Stomach (tissue), 4 donors: Measurements from ENCODE around the gene CREB1.

Experiments used
- EP300 ChIP-seq: sonication (generic); formaldehyde crosslinking; IDR thresholded peaks from one replicate; pipeline ENCODE4 v1.6.1; 2017; ENCODE audit warnings: antibody characterized with exemption
- POLR2A ChIP-seq, 4 donors: fragments of 450-650 bp; IDR thresholded peaks; one replicate each; pipeline ENCODE4 v1.6.1; 2016; ENCODE audit warnings: antibody characterized with exemption in 4 of 4, control low read depth in 2 of 4, mild to moderate bottlenecking in 1 of 4, moderate library complexity in 1 of 4
- TF ChIP-seq, protein P1 (sequence below), 7 experiments: fragments of 450-650 bp in 4 of 7; fragments of 200-600 bp in 3 of 7; sonication (generic) in 3 of 7; IDR thresholded peaks; one replicate each; pipeline ENCODE4 v1.5.1; 2016 to 2019; ENCODE audit warnings: antibody characterized with exemption in 7 of 7, control low read depth in 2 of 7, mild to moderate bottlenecking in 1 of 7

DNA sequence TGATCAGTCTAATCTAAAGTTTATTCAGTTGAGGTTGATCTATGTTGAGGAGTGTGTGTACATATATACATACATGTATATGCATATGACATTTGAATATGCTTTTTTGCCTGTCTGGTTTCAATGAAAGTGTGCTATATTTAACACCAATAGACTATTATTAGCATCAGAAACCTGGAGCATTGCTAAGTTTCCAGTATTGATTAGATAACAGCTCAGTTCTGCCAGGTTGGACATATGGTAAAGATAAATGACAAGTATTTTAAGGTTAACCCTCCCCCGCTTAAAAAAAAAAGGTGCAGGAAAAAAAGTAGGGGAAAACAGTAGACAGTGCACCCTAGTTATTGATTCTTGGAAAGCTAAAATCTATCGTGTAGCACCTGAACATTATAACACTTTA, 19.4 kb downstream of the CREB1 start:
- TF ChIP-seq, protein P1, sequence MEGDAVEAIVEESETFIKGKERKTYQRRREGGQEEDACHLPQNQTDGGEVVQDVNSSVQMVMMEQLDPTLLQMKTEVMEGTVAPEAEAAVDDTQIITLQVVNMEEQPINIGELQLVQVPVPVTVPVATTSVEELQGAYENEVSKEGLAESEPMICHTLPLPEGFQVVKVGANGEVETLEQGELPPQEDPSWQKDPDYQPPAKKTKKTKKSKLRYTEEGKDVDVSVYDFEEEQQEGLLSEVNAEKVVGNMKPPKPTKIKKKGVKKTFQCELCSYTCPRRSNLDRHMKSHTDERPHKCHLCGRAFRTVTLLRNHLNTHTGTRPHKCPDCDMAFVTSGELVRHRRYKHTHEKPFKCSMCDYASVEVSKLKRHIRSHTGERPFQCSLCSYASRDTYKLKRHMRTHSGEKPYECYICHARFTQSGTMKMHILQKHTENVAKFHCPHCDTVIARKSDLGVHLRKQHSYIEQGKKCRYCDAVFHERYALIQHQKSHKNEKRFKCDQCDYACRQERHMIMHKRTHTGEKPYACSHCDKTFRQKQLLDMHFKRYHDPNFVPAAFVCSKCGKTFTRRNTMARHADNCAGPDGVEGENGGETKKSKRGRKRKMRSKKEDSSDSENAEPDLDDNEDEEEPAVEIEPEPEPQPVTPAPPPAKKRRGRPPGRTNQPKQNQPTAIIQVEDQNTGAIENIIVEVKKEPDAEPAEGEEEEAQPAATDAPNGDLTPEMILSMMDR (IDR thresholded peaks at IDR 0.05) = no peak
- TF ChIP-seq EP300 (no peak), POLR2A (IDR thresholded peaks at IDR 0.05) (no peak)
